ENCODE data around the gene RASA2. TPM values are rescaled to one million over a fixed set of nuclear protein-coding genes. Genes with fewer than 3 reads are reported as not detected.

RASA2 gene
- total and polyA plus RNA-seq, 10 donors, result 9.4 to 90.6 (median 45.3) TPM

DNA sequence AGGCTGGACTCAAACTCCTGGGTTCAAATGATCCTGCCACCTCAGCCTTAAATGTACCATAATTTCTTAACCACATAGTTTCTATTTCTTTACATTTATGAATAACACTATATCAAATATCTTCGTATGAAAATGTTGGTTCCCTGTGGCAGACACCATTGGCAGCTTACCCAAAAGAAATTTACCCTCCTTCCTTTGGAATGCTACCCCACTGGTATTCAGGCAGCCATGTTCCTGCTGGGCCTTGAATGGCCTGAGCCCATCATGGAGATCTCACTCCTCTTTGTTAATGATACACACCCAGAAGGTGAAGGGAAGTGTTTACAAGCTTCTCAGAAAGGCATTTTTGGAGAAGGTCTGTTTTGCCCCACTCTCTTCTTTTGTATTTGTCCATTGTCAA is 157.0 kb downstream of the RASA2 start:
- Histone ChIP-seq H3K27ac (no peak overlapping the region), H3K27me3 (replicated peaks in 1 of 7) (no peaks in the 10 kb centered on the region), H3K36me3 (no peaks in the 10 kb centered on the region), H3K9me3 (no peaks in the 10 kb centered on the region), H3K4me3 (no peak overlapping the region), H3K4me1 (peaks cover 0 to 8% (median 1%) of the 10 kb centered on the region in 6 donors)
- intact Hi-C loops (cut with DNase I; ENCODE audit: low total_unique reads), result no loop called here
- TF ChIP-seq POLR2AphosphoS5 (IDR thresholded peaks at IDR 0.05) (no peak), POLR2A (IDR thresholded peaks at IDR 0.05) (no peak)
- TF ChIP-seq, protein P1, sequence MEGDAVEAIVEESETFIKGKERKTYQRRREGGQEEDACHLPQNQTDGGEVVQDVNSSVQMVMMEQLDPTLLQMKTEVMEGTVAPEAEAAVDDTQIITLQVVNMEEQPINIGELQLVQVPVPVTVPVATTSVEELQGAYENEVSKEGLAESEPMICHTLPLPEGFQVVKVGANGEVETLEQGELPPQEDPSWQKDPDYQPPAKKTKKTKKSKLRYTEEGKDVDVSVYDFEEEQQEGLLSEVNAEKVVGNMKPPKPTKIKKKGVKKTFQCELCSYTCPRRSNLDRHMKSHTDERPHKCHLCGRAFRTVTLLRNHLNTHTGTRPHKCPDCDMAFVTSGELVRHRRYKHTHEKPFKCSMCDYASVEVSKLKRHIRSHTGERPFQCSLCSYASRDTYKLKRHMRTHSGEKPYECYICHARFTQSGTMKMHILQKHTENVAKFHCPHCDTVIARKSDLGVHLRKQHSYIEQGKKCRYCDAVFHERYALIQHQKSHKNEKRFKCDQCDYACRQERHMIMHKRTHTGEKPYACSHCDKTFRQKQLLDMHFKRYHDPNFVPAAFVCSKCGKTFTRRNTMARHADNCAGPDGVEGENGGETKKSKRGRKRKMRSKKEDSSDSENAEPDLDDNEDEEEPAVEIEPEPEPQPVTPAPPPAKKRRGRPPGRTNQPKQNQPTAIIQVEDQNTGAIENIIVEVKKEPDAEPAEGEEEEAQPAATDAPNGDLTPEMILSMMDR (IDR thresholded peaks at IDR 0.05 in 8 of 11, conservative IDR thresholded peaks at IDR 0.05 in 3 of 11), result no peak
- 82 to 92% (median 85%) methylated on average over 1 of the region's 1 CpG for WGBS, 5 donors
- no peak for DNase-seq

- no peaks in the 10 kb centered on the region for H3K9me3 ChIP-seq
- H3K4me1 ChIP-seq, result peaks cover 0 to 8% (median 1%) of the 10 kb centered on the region in 6 donors
- 30 to 42% (median 36%) methylated on average over 5 of the region's 5 CpGs for WGBS, 5 donors
- H3K4me3 ChIP-seq, result no peak overlapping the region
- H3K27me3 ChIP-seq (replicated peaks in 1 of 7), result no peaks in the 10 kb centered on the region
- H3K27ac ChIP-seq, result no peak overlapping the region
- peak; percentile 94 for DNase-seq
- TF ChIP-seq, protein P1 (IDR thresholded peaks at IDR 0.05 in 8 of 11, conservative IDR thresholded peaks at IDR 0.05 in 3 of 11), result peak; percentile 59 to 88 (median 74)
- no peak for TF ChIP-seq POLR2AphosphoS5 (IDR thresholded peaks at IDR 0.05)
- TF ChIP-seq POLR2A (IDR thresholded peaks at IDR 0.05), result no peak
- intact Hi-C loops (cut with DNase I; ENCODE audit: low total_unique reads), result no loop called here
- no peaks in the 10 kb centered on the region for H3K36me3 ChIP-seq
Measured at GRCh38 chr3:141644931-141645330, 158.1 kb downstream of the RASA2 start.

DNA sequence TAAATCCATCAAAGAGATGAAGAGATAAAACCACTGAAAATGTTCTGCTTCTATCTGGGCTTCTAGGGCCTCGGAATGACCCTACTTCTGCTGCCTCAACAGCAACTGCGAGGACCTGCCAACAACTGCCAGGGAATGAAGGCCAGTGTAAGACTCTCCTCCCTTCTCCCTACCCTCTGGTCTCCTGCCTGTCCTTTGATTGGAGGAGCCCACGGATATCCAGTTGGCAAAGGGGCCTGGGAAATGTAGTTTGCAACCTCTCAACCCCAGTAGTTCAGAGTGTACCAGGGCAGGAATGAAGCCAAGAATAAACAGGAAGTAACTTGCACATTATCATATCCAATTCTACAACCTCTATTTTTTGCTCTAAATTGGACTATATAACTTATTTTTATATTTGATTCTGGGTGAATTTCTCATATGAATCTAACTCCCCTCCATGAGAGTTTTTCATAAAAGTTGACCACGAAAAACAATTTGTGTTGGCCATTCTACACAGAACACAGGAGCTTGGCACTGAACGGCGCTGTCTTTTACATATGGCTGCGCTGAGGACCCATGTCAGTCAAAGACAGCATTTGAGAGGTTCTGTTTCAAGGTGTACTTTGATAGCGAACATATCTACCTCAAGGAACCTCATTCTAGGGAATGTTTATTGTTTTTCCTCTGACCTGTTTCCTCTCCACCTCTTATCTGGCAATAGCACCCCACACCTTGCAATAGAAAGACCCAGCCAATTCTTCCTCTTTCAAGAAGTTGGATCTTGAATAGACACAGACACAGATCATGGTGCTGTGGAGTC is 160.1 kb downstream of the RASA2 start:
- 62 to 81% (median 78%) methylated on average over 8 of the region's 8 CpGs for WGBS, 5 donors
- Histone ChIP-seq H3K4me1 (peaks cover 0 to 8% (median 1%) of the 10 kb centered on the region in 6 donors), H3K27ac (peak overlapping the region in 2 of 8 donors; percentile 4 to 30), H3K4me3 (no peak overlapping the region), H3K27me3 (replicated peaks in 1 of 7) (no peaks in the 10 kb centered on the region), H3K9me3 (no peaks in the 10 kb centered on the region), H3K36me3 (no peaks in the 10 kb centered on the region)
- TF ChIP-seq POLR2A (IDR thresholded peaks at IDR 0.05) (no peak), POLR2AphosphoS5 (IDR thresholded peaks at IDR 0.05) (peak in 1 of 3 donors; percentile 53)
- intact Hi-C loops (cut with DNase I; ENCODE audit: low total_unique reads), result no loop called here
- no peak for DNase-seq

DNA sequence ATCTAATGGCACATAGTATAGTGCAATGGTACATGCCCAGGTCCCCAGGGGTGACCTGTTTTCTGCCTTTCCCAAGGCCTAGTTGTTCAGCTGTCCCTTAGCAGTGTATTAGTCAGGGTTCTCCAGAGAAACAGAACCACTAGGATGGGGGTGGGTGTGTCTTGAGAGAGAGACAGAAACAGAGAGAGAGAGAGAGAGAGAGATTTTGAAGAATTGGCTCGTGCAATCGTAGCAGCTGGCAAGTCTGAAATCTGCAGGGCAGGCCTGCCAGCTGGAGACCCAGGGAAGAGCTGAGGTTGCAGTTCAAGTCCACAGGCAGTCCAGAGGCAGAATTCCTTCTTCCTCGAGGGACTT is 160.7 kb downstream of the RASA2 start:
- H3K27me3 ChIP-seq (replicated peaks in 1 of 7), result no peaks in the 10 kb centered on the region
- intact Hi-C loops (cut with DNase I; ENCODE audit: low total_unique reads), result no loop called here
- H3K9me3 ChIP-seq, result no peaks in the 10 kb centered on the region
- H3K36me3 ChIP-seq, result no peaks in the 10 kb centered on the region
- TF ChIP-seq POLR2AphosphoS5 (IDR thresholded peaks at IDR 0.05), result no peak
- no peak for TF ChIP-seq POLR2A (IDR thresholded peaks at IDR 0.05)
- TF ChIP-seq, protein P1 (IDR thresholded peaks at IDR 0.05 in 8 of 11, conservative IDR thresholded peaks at IDR 0.05 in 3 of 11), result no peak
- H3K27ac ChIP-seq, result peak overlapping the region in 1 of 8 donors; percentile 4
- H3K4me1 ChIP-seq, result peaks cover 0 to 8% (median 1%) of the 10 kb centered on the region in 6 donors
- WGBS, 5 donors, result 54 to 90% (median 81%) methylated on average over 3 of the region's 3 CpGs
- H3K4me3 ChIP-seq, result no peak overlapping the region
- DNase-seq, result no peak
